H1 (cell line): ENCODE results near the gene NUP210. TPM values are rescaled to one million over a fixed set of nuclear protein-coding genes. Genes with fewer than 3 reads are reported as not detected.

ENCODE experiments used
- CTCF ChIA-PET: fragments of 300-600 bp; sonication (Branson Sonifier 250); formaldehyde crosslinking; loops from one replicate; lab custom pipeline; 2021; ENCODE audit not compliant: partially characterized antibody; lab: Charles Lee
- POLR2A ChIA-PET: fragments of 300-600 bp; sonication (Branson Sonifier 250); formaldehyde crosslinking; loops from one replicate; lab custom pipeline; 2021; ENCODE audit warnings: inconsistent platforms; ENCODE audit not compliant: partially characterized antibody; lab: Charles Lee
- DNase-seq, 2 experiments: peaks; one replicate each; pipeline versions ENCODE4 v3.0.0 to v3.0.0-alpha.2; 2010 to 2022; ENCODE audit warnings: low spot score in 2 of 2, low read depth in 1 of 2, mixed read lengths in 1 of 2
- FAIRE-seq: peaks from 2 replicates; lab custom pipeline; 2011; peaks lifted over from hg19 to GRCh38; lab: Jason Lieb, UNC
- H2AFZ ChIP-seq: 2 replicates; pipeline ENCODE4 v1.8.1; 2012; ENCODE audit warnings: low read length, inconsistent platforms
- H2AK5ac ChIP-seq: 2 replicates; pipeline ENCODE4 v1.6.1; 2013; ENCODE audit warnings: low read depth, low read length
- H2BK120ac ChIP-seq: replicated peaks from 2 replicates; pipeline ENCODE3; 2013; ENCODE audit warnings: low read depth, low read length, inconsistent platforms
- H2BK12ac ChIP-seq: 2 replicates; pipeline ENCODE4 v1.6.1; 2013; ENCODE audit warnings: low read depth, low read length
- H2BK15ac ChIP-seq: 2 replicates; pipeline ENCODE4 v1.6.1; 2013; ENCODE audit warnings: low read length
- H2BK20ac ChIP-seq: 2 replicates; pipeline ENCODE4 v1.6.1; 2013; ENCODE audit warnings: low read length
- H2BK5ac ChIP-seq: 2 replicates; pipeline ENCODE4 v1.6.1; 2013; ENCODE audit warnings: low read depth, low read length
- H3K14ac ChIP-seq: 2 replicates; pipeline ENCODE4 v1.6.1; 2013; ENCODE audit warnings: inconsistent platforms; ENCODE audit not compliant: insufficient read length
- H3K18ac ChIP-seq: 2 replicates; pipeline ENCODE4 v1.6.1; 2013; ENCODE audit warnings: low read length; ENCODE audit errors: extremely low read depth
- H3K23ac ChIP-seq: 2 replicates; pipeline ENCODE4 v1.6.1; 2013; ENCODE audit warnings: inconsistent platforms; ENCODE audit not compliant: insufficient read length
- H3K23me2 ChIP-seq: 2 replicates; pipeline ENCODE4 v1.6.1; 2013; ENCODE audit warnings: low read depth, low read length
- H3K27ac ChIP-seq: 2 replicates; pipeline ENCODE4 v1.6.1; 2011; ENCODE audit warnings: low read depth, low read length, inconsistent platforms
- H3K27me3 ChIP-seq, 4 experiments: replicated peaks in 1 of 4; 1 replicate in 1 of 4; 2 replicates in 3 of 4; pipeline versions ENCODE4 v1.6.1 to v1.8.1; 2011 to 2013; ENCODE audit warnings: low read length in 3 of 4, mild to moderate bottlenecking in 3 of 4, inconsistent platforms in 2 of 4, mixed read lengths in 2 of 4, moderate library complexity in 1 of 4; ENCODE audit not compliant: control insufficient read depth in 3 of 4, insufficient read depth in 3 of 4; ENCODE audit errors: extremely low read depth in 1 of 4
- H3K36me3 ChIP-seq, 4 experiments: 2 replicates each; pipeline versions ENCODE4 v1.6.1 to v1.8.1; 2011 to 2013; ENCODE audit warnings: mild to moderate bottlenecking in 4 of 4, low read length in 3 of 4, moderate library complexity in 2 of 4, control low read depth in 1 of 4, inconsistent platforms in 1 of 4; ENCODE audit not compliant: insufficient read depth in 4 of 4, control insufficient read depth in 2 of 4
- H3K4ac ChIP-seq: replicated peaks from 2 replicates; pipeline ENCODE3; 2013; ENCODE audit warnings: low read length, low read depth, mixed read lengths, inconsistent platforms; ENCODE audit not compliant: insufficient read length
- H3K4me1 ChIP-seq, 4 experiments: replicated peaks in 1 of 4; 1 replicate in 1 of 4; 2 replicates in 3 of 4; pipeline versions ENCODE4 v1.6.1 to v1.8.1; 2011 to 2013; ENCODE audit warnings: low read length in 3 of 4, inconsistent platforms in 2 of 4, mixed read lengths in 1 of 4; ENCODE audit not compliant: insufficient read depth in 4 of 4, control insufficient read depth in 3 of 4
- H3K4me2 ChIP-seq, 2 experiments: 2 replicates each; pipeline versions ENCODE4 v1.6.1 to v1.8.1; 2011 to 2013; ENCODE audit warnings: low read depth in 2 of 2, low read length in 2 of 2, control low read depth in 1 of 2, inconsistent platforms in 1 of 2, mild to moderate bottlenecking in 1 of 2; ENCODE audit not compliant: insufficient read depth in 1 of 2
- H3K4me3 ChIP-seq, 4 experiments: fragments of 200-600, 300-600 bp in 1 of 4; sonication (generic), shearing (Covaris generic), sonication (Bioruptor Twin) in 1 of 4; 2 replicates each; pipeline versions ENCODE4 v1.5.1 to v1.8.1; 2011 to 2016; ENCODE audit warnings: low read length in 4 of 4, low read depth in 3 of 4, control low read depth in 2 of 4, inconsistent platforms in 2 of 4, mild to moderate bottlenecking in 2 of 4, mixed read lengths in 1 of 4, moderate library complexity in 1 of 4; ENCODE audit not compliant: insufficient read depth in 2 of 4; ENCODE audit errors: extremely low read depth in 1 of 4
- H3K56ac ChIP-seq: replicated peaks from 2 replicates; pipeline ENCODE3; 2013; ENCODE audit warnings: low read depth, mild to moderate bottlenecking, mixed read lengths, low read length, inconsistent platforms; ENCODE audit not compliant: insufficient read length
- H3K79me1 ChIP-seq: 2 replicates; pipeline ENCODE4 v1.6.1; 2013; ENCODE audit warnings: low read depth, low read length, control low read depth
- H3K79me2 ChIP-seq, 2 experiments: 2 replicates each; pipeline versions ENCODE4 v1.6.1 to v1.8.1; 2012 to 2013; ENCODE audit warnings: low read length in 2 of 2, mild to moderate bottlenecking in 2 of 2, inconsistent platforms in 1 of 2; ENCODE audit not compliant: insufficient read depth in 2 of 2, control insufficient read depth in 1 of 2
- H3K9ac ChIP-seq, 4 experiments: replicated peaks in 1 of 4; 1 replicate in 1 of 4; 2 replicates in 3 of 4; pipeline versions ENCODE4 v1.6.1 to v1.8.1; 2011 to 2013; ENCODE audit warnings: low read depth in 3 of 4, low read length in 3 of 4, control low read depth in 2 of 4, mild to moderate bottlenecking in 2 of 4, moderate library complexity in 2 of 4, inconsistent platforms in 1 of 4; ENCODE audit errors: extremely low read depth in 1 of 4
- H3K9me3 ChIP-seq, 2 experiments: 2 replicates each; pipeline versions ENCODE4 v1.6.1 to v1.8.1; 2012 to 2013; ENCODE audit warnings: mild to moderate bottlenecking in 2 of 2, moderate library complexity in 2 of 2, control low read depth in 1 of 2, inconsistent platforms in 1 of 2, low read depth in 1 of 2, low read length in 1 of 2, mixed read lengths in 1 of 2; ENCODE audit not compliant: insufficient read depth in 2 of 2
- H4K20me1 ChIP-seq, 2 experiments: replicated peaks in 1 of 2; 2 replicates each; pipeline versions ENCODE3 to v1.8.1; 2011 to 2013; ENCODE audit warnings: inconsistent platforms in 2 of 2, low read length in 2 of 2, mild to moderate bottlenecking in 1 of 2; ENCODE audit not compliant: insufficient read depth in 2 of 2, control insufficient read depth in 1 of 2
- H4K5ac ChIP-seq: 2 replicates; pipeline ENCODE4 v1.6.1; 2013; ENCODE audit warnings: low read length, low read depth, mixed read lengths, inconsistent platforms; ENCODE audit not compliant: insufficient read length
- H4K8ac ChIP-seq: 2 replicates; pipeline ENCODE4 v1.8.0; 2013; ENCODE audit warnings: mild to moderate bottlenecking, moderate library complexity, low read length, inconsistent platforms; ENCODE audit not compliant: insufficient read depth; ENCODE audit errors: extremely low read depth
- H4K91ac ChIP-seq: replicated peaks from 2 replicates; pipeline ENCODE3; 2013; ENCODE audit warnings: low read length, mixed read lengths, inconsistent platforms; ENCODE audit not compliant: insufficient read length
- EGR1 ChIP-seq: IDR thresholded peaks from 2 replicates; pipeline ENCODE4 v1.6.1; 2011; ENCODE audit warnings: low read depth, low read length, borderline replicate concordance
- HDAC2 ChIP-seq, 2 experiments: fragments of 300-600 bp in 1 of 2; sonication (generic) in 1 of 2; IDR thresholded peaks; 2 replicates each; pipeline ENCODE4 v1.6.1; 2011 to 2012; ENCODE audit warnings: low read depth in 2 of 2, low read length in 2 of 2, mild to moderate bottlenecking in 2 of 2, moderate library complexity in 2 of 2, borderline replicate concordance in 1 of 2, inconsistent platforms in 1 of 2
- JUN ChIP-seq: IDR thresholded peaks from 2 replicates; pipeline ENCODE4 v1.6.1; 2011; ENCODE audit warnings: low read depth, mild to moderate bottlenecking, improper control_type of control experiment, low read length
- TBP ChIP-seq: IDR thresholded peaks from 2 replicates; pipeline ENCODE4 v1.6.1; 2011; ENCODE audit warnings: low read depth, low read length, improper control_type of control experiment
- WGBS, 2 experiments: shearing (Covaris generic) in 1 of 2; methylation state at CpG; one replicate each; pipeline versions ENCODE4 v1.1.6 to v1.1.7; 2013 to 2015; ENCODE audit warnings: low lambda C conversion rate in 2 of 2, mixed read lengths in 2 of 2, inconsistent platforms in 1 of 2, low coverage in 1 of 2, missing lambda C conversion rate in 1 of 2; ENCODE audit not compliant: insufficient replicate concordance in 2 of 2, insufficient coverage in 1 of 2, insufficient read length in 1 of 2; ENCODE audit errors: extremely low coverage in 1 of 2, missing lambda C conversion rate in 1 of 2; 5-methylcytosine and 5-hydroxymethylcytosine counted together
- polyA plus RNA-seq, 7 experiments: library from polyadenylated mRNA; depleted of rRNA in 3 of 7; stranded (reverse) in 5 of 7; unstranded in 2 of 7; fragments of >200 nt in 5 of 7; fragments of 200-250 nt in 2 of 7; gene quantifications; 1 replicate in 5 of 7; 2 replicates in 1 of 7; 4 replicates in 1 of 7; pipeline versions ENCODE4 v1.2.1 to v1.2.3, GENCODE V29; 2011 to 2013; ENCODE audit warnings: missing spikeins in 2 of 7, mixed read lengths in 2 of 7
- total RNA-seq: library from RNA; stranded (reverse); fragmentation: NEBNext Ultra II Directional; extraction: Animal tissue kit (Norgen Biotek cat#: 25700); gene quantifications from 2 replicates; pipeline ENCODE4 v1.2.1, GENCODE V29; 2021
- TF ChIP-seq, protein P1 (sequence below): IDR thresholded peaks from 2 replicates; pipeline ENCODE4 v1.6.1; 2012; ENCODE audit warnings: inconsistent platforms
- TF ChIP-seq, protein P2 (sequence below): IDR thresholded peaks from 2 replicates; pipeline ENCODE4 v1.6.1; 2012; ENCODE audit warnings: inconsistent platforms

NUP210 gene
- total and polyA plus RNA-seq, 2 of the 8 experiments (the other 6 are each of a cell fraction or from before 2014, with no cell fraction given): 51.0 to 53.7 TPM

DNA sequence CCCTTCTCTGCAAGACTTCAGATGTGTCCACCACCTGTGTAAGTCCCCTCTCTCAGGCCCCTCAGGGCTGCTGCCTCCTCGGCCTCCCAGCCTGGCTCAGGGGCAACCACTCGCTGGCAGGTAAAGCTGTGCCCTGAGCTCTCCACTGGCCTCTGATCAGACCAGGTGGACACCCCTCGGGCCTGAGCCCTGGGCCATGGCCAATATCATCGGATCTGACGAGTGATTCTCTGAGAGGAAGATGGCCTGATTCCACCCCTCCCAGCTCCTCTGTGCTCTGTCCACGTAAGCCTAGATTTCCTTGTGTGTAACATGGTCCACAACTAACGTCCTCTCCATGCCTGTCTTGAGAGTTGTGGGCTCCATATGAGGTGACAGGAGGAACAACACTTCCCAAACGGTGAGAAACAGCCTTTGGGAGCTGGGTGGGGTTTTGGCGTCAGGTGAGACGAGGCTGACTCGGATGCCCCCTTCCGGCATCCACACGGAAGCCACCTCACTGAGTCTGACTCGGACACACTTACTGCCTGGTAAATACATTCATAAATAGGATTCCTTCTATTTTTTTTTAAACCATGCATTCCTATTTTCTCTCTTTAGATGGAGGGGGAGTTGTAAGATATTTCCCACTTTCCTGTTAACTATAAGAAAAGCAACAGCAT, 86.8 kb downstream of the NUP210 start:
- H3K23me2 ChIP-seq: no peaks in the 10 kb centered on the region; the same call in 1 of the 2 replicates
- no peaks in the 10 kb centered on the region for H3K9me3 ChIP-seq
- no peak overlapping the region for H2BK15ac ChIP-seq
- peaks cover 0 to 2% of the 10 kb centered on the region in 2 experiments for H4K20me1 ChIP-seq
- ChIA-PET CTCF (interaction anchor here (0.7 to 3.9 kb wide), 8 partner anchors 9 to 241 kb away, joined by 3 to 25 read pairs (median 4); no protein-coding TSS in a partner anchor), POLR2A (interaction anchor here (1.5 kb wide), 1 partner anchor 10 kb away, joined by 5 read pairs; no protein-coding TSS in a partner anchor)
- WGBS, 2 experiments: 93% methylated on average over 14 of the region's 14 CpGs; no CpG with 5 or more reads in 1 of the 2 experiments
- no peak overlapping the region for H4K5ac ChIP-seq
- no peak overlapping the region for H4K8ac ChIP-seq
- no peak overlapping the region for H2AK5ac ChIP-seq
- no peak for FAIRE-seq
- H3K79me1 ChIP-seq: no peaks in the 10 kb centered on the region
- H2BK20ac ChIP-seq: no peak overlapping the region
- no peak for DNase-seq
- no peak overlapping the region for H2BK12ac ChIP-seq
- peaks cover 7 to 45% (median 18%) of the 10 kb centered on the region in 4 experiments; a peak in 7 of 8 replicates for H3K36me3 ChIP-seq
- no peaks in the 10 kb centered on the region for H3K79me2 ChIP-seq
- H3K4me1 ChIP-seq: no peaks in the 10 kb centered on the region
- no peak overlapping the region for H3K23ac ChIP-seq
- no peak overlapping the region for H2BK5ac ChIP-seq
- no peak overlapping the region for H3K18ac ChIP-seq
- H3K4me2 ChIP-seq: no peak overlapping the region
- no peak overlapping the region for H3K9ac ChIP-seq
- no peak overlapping the region for H3K56ac ChIP-seq
- H3K4ac ChIP-seq: no peak overlapping the region
- no peak overlapping the region for H4K91ac ChIP-seq
- no peak overlapping the region; the same call in 1 of the 2 replicates for H3K27ac ChIP-seq
- no peak overlapping the region for H2AFZ ChIP-seq
- H3K4me3 ChIP-seq: no peak overlapping the region
- no peaks in the 10 kb centered on the region for H3K27me3 ChIP-seq
- H3K14ac ChIP-seq: no peak overlapping the region
- no peak overlapping the region for H2BK120ac ChIP-seq
- TF ChIP-seq, protein P1, sequence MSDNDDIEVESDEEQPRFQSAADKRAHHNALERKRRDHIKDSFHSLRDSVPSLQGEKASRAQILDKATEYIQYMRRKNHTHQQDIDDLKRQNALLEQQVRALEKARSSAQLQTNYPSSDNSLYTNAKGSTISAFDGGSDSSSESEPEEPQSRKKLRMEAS: no peak
- TF ChIP-seq, protein P2, sequence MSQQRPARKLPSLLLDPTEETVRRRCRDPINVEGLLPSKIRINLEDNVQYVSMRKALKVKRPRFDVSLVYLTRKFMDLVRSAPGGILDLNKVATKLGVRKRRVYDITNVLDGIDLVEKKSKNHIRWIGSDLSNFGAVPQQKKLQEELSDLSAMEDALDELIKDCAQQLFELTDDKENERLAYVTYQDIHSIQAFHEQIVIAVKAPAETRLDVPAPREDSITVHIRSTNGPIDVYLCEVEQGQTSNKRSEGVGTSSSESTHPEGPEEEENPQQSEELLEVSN: no peak
- no peak for TF ChIP-seq HDAC2 (IDR thresholded peaks at IDR 0.05; ENCODE audit: borderline replicate concordance in 1 of 2, low read depth in 2 of 2, low read length in 2 of 2)
- TF ChIP-seq EGR1: no peak
- TF ChIP-seq JUN: no peak
- TF ChIP-seq TBP: no peak
